ENCODE measurements around the gene SUCNR1.

DNA sequence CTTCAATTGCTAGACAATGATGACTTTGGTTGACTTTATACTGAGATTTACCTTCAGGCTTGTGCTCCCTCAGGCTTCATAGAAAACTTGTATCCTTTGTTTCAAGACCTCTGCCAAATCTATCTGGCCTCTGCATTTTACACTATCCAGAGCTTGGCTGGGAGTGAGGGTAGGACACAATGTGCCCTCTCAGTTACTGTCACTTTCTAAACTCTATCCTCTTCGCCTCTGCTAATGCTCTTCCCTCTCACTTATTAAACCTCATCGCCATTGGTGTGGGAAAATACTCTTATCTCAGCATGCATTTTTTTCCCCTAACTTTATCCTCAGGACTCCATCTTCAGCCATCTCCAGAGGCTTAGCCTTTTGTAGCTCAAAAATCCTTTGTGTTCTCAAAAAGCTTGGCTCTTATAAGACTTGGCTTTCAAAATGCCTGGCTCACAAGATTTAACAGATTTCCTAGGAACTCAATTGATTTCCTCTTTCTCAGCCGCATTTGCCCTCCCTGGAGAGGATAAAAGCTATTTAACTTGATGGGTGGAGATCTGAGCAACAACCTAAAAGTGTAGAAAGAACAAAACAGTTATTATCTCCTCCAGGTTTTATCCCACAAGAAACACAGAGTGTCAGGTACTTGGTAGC, 28.3 kb downstream of the SUCNR1 start:
- TF ChIP-seq, protein P1, sequence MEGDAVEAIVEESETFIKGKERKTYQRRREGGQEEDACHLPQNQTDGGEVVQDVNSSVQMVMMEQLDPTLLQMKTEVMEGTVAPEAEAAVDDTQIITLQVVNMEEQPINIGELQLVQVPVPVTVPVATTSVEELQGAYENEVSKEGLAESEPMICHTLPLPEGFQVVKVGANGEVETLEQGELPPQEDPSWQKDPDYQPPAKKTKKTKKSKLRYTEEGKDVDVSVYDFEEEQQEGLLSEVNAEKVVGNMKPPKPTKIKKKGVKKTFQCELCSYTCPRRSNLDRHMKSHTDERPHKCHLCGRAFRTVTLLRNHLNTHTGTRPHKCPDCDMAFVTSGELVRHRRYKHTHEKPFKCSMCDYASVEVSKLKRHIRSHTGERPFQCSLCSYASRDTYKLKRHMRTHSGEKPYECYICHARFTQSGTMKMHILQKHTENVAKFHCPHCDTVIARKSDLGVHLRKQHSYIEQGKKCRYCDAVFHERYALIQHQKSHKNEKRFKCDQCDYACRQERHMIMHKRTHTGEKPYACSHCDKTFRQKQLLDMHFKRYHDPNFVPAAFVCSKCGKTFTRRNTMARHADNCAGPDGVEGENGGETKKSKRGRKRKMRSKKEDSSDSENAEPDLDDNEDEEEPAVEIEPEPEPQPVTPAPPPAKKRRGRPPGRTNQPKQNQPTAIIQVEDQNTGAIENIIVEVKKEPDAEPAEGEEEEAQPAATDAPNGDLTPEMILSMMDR (conservative IDR thresholded peaks at IDR 0.05 in 1 of 2, IDR thresholded peaks at IDR 0.05 in 1 of 2; ENCODE audit: low read depth in 1 of 2, low read length in 2 of 2), result no peak
- TF ChIP-seq EZH2 (IDR thresholded peaks at IDR 0.05; ENCODE audit: low read length, missing control alignments), result no peak

Measured in fibroblast of lung (primary cell).